SKM-1 (cell line): ENCODE results near the gene FUNDC2.

ENCODE experiments used
- DNase-seq: peaks from one replicate; lab custom pipeline; 2025; ENCODE audit not compliant: unreplicated experiment; lab: John Stamatoyannopoulos, UW

FUNDC2 gene

DNA sequence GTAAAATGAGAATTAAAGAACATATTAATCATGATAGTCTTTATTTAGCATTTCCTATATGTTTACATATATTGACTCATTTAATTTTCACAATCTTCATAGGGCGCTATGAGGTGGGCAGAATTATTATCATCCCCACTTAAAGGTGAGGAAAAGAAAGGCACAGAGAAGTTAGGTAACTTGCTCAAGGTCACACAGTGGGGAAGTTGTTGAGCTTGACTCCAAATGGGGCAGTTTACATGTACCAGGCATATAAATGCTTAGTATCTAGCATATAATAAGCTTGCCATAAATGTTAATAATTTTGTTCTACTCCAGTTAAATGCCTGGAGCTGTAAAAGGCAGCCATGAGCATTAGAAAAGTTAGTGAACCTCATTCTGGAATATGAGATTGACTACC lies 42.8 kb downstream of the FUNDC2 start:
- DNase-seq, result no peak

- no peak for DNase-seq
Measured at GRCh38 chrX:155070038-155070437, 43.4 kb downstream of the FUNDC2 start.

DNA sequence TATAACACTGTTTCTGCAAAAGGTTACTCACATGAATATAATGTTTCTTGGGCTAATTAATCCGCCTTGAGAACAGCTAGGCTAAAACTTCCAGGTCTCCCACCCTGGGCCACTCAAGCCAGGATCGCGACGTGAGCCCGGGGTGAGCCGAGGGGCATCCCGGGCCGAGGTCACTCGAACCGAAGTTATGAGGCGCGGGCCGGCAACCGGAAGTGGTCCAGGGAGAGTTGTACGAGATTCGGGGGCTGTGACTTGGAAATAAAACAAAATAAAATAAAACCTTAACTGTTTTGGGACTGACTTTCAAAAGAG lies 44.0 kb downstream of the FUNDC2 start:
- DNase-seq, result no peak

- peak; percentile 55 for DNase-seq
Measured at GRCh38 chrX:155070975-155071693, 44.5 kb downstream of the FUNDC2 start, which contains the start of the genes BRCC3, CMC4 and MTCP1. Gene BRCC3, plus strand, starts transcription at chrX:155071508. Its CDS starts 20 bp downstream, at chrX:155071528. Gene CMC4, minus strand, starts transcription at chrX:155071136. Its CDS starts 7,113 bp downstream, at chrX:155064023. Gene MTCP1, minus strand, starts transcription at chrX:155071136. Its CDS starts 5,126 bp downstream, at chrX:155066010.

- no peak for DNase-seq
Measured at GRCh38 chrX:155071694-155072280, 45.1 kb downstream of the FUNDC2 start.

DNA sequence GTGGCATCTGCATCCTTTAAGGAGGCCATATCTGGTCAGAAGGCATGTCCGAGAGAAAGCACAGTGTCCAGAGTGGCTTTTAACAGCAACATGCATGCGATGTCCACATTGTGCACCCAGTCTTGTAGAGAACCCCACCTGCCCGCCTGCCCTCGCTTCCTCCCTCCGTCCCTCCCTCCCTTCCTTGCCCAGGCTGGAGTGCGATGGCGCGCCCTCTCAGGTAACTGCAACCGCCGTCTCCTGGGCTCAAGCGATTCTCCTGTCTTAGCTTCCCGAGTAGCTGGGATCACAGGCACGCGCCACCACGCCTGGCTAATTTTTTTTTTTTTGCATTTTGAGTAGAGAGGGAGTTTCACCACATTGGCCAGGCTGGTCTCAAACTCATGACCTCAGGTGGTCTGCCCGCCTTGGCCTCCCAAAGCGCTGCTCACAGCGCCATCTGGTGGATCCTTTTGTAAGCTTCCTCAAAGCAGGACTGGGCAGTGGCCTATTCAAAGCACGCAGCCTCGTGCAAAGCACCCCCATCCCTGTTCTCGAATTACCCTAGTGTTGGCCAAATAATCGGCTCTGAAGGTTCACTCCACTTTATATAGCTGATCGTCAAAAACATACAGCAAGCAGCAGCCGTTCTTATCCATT lies 59.7 kb downstream of the FUNDC2 start:
- no peak for DNase-seq

GRCh38 chrX:155086961-155087735 lies 60.5 kb downstream of the FUNDC2 start:
- DNase-seq, result no peak

- no peak for DNase-seq
Measured at GRCh38 chrX:155094468-155095061, 67.9 kb downstream of the FUNDC2 start.

- DNase-seq, result no peak
Measured at GRCh38 chrX:155105919-155106318, 79.3 kb downstream of the FUNDC2 start.

GRCh38 chrX:155108427-155108826 lies 81.8 kb downstream of the FUNDC2 start:
- DNase-seq, result no peak
